SK-N-MC (cell line): ENCODE measurements around the gene LRRFIP2.

Source experiments
- EZH2 ChIP-seq: fragments of 200-600 bp; sonication (generic); IDR thresholded peaks from one replicate; pipeline ENCODE4 v1.6.1; 2017; ENCODE audit warnings: antibody characterized with exemption
- FOXP2 ChIP-seq: optimal IDR thresholded peaks from 2 replicates; pipeline ENCODE3; 2011; ENCODE audit warnings: mild to moderate bottlenecking, moderate library complexity; ENCODE audit not compliant: insufficient read depth; ENCODE audit errors: extremely low read length, control extremely low read depth
- POLR2AphosphoS5 ChIP-seq: IDR thresholded peaks from 2 replicates; pipeline ENCODE4 v1.6.1; 2012; ENCODE audit warnings: mild to moderate bottlenecking, low read depth, low read length, borderline replicate concordance

GRCh38 chr3:37223576-37223975 is 49.2 kb upstream of the LRRFIP2 start:
- TF ChIP-seq EZH2 = no peak
- TF ChIP-seq POLR2AphosphoS5 = no peak
- TF ChIP-seq FOXP2 = no peak
